ENCODE data around the gene ARMH3. TPM values are rescaled to one million over a fixed set of nuclear protein-coding genes. Genes with fewer than 3 reads are reported as not detected.

The ARMH3 gene
- total RNA-seq, 1 experiment from 2014 or later = 9.7 TPM

GRCh38 chr10:101845893-101846292 is 210.1 kb downstream of the ARMH3 start:
- ChIA-PET POLR2A (ENCODE audit: unreplicated experiment) (no interaction called here), CTCF (no interaction called here)
- no peak for DNase-seq
- TF ChIP-seq, protein P1, sequence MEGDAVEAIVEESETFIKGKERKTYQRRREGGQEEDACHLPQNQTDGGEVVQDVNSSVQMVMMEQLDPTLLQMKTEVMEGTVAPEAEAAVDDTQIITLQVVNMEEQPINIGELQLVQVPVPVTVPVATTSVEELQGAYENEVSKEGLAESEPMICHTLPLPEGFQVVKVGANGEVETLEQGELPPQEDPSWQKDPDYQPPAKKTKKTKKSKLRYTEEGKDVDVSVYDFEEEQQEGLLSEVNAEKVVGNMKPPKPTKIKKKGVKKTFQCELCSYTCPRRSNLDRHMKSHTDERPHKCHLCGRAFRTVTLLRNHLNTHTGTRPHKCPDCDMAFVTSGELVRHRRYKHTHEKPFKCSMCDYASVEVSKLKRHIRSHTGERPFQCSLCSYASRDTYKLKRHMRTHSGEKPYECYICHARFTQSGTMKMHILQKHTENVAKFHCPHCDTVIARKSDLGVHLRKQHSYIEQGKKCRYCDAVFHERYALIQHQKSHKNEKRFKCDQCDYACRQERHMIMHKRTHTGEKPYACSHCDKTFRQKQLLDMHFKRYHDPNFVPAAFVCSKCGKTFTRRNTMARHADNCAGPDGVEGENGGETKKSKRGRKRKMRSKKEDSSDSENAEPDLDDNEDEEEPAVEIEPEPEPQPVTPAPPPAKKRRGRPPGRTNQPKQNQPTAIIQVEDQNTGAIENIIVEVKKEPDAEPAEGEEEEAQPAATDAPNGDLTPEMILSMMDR (conservative IDR thresholded peaks at IDR 0.05; ENCODE audit: low read depth, low read length) = no peak
- TF ChIP-seq EZH2 (IDR thresholded peaks at IDR 0.05; ENCODE audit: low read length, unreplicated experiment) (no peak), EZH2phosphoT487 (IDR thresholded peaks at IDR 0.05; ENCODE audit: borderline replicate concordance, low read length) (no peak)
- no peaks in the 10 kb centered on the region for H4K20me1 ChIP-seq (ENCODE audit: low read length)
- BruUV-seq (replicated peaks) = no TSS peak
- intact Hi-C loops (cut with micrococcal nuclease) = no loop called here
- no peak overlapping the region for H3K27ac ChIP-seq (ENCODE audit: low read length)
- H2AFZ ChIP-seq (ENCODE audit: low read length) = no peak overlapping the region
- H3K27me3 ChIP-seq (ENCODE audit: low read length) = no peaks in the 10 kb centered on the region
- H3K9me2 ChIP-seq (replicated peaks; ENCODE audit: low read length) = no peaks in the 10 kb centered on the region
- H3K9ac ChIP-seq (ENCODE audit: low read length) = no peak overlapping the region
- no peaks in the 10 kb centered on the region for H3F3A ChIP-seq (ENCODE audit: low read length, unreplicated experiment)
- no peaks in the 10 kb centered on the region for H3K79me2 ChIP-seq (ENCODE audit: low read length)
- H3K9me3 ChIP-seq (ENCODE audit: low read length) = no peaks in the 10 kb centered on the region
- H3K4me3 ChIP-seq (ENCODE audit: low read length) = no peak overlapping the region
- H3K4me2 ChIP-seq (ENCODE audit: low read length) = no peak overlapping the region
- peaks cover 25% of the 10 kb centered on the region for H3K4me1 ChIP-seq (ENCODE audit: insufficient read depth, low read length)
- no peak for ATAC-seq
- H3K36me3 ChIP-seq (ENCODE audit: low read depth, low read length) = no peaks in the 10 kb centered on the region

- no peak for ATAC-seq
- TF ChIP-seq, protein P1 (conservative IDR thresholded peaks at IDR 0.05; ENCODE audit: low read depth, low read length) = peak; percentile 26; the same call in 1 of the 2 replicates
- TF ChIP-seq EZH2phosphoT487 (IDR thresholded peaks at IDR 0.05; ENCODE audit: borderline replicate concordance, low read length) (no peak), EZH2 (IDR thresholded peaks at IDR 0.05; ENCODE audit: low read length, unreplicated experiment) (no peak)
- Histone ChIP-seq H3K4me3 (ENCODE audit: low read length) (no peak within 1 kb of the TSS), H3K4me2 (ENCODE audit: low read length) (no peak within 1 kb of the TSS), H3K9me2 (replicated peaks; ENCODE audit: low read length) (no peaks in the 10 kb centered on the region), H3K9me3 (ENCODE audit: low read length) (no peaks in the 10 kb centered on the region), H3K27me3 (ENCODE audit: low read length) (no peaks in the 10 kb centered on the region), H3K36me3 (ENCODE audit: low read depth, low read length) (no peaks in the 10 kb centered on the region), H2AFZ (ENCODE audit: low read length) (no peak within 1 kb of the TSS), H3K27ac (ENCODE audit: low read length) (no peak within 1 kb of the TSS), H3K9ac (ENCODE audit: low read length) (no peak within 1 kb of the TSS), H3K79me2 (ENCODE audit: low read length) (no peaks in the 10 kb centered on the region), H3K4me1 (ENCODE audit: insufficient read depth, low read length) (peaks cover 14% of the 10 kb centered on the region), H3F3A (ENCODE audit: low read length, unreplicated experiment) (no peaks in the 10 kb centered on the region), H4K20me1 (ENCODE audit: low read length) (no peaks in the 10 kb centered on the region)
- no peak for DNase-seq
- intact Hi-C loops (cut with micrococcal nuclease) = no loop called here
- no TSS peak for BruUV-seq (replicated peaks)
- CTCF ChIA-PET = interaction anchor here (0.6 kb wide), 1 partner anchor 233 kb away, joined by 8 read pairs; no protein-coding TSS in a partner anchor
- POLR2A ChIA-PET (ENCODE audit: unreplicated experiment) = no interaction called here
Measured at GRCh38 chr10:101843032-101844021, 212.6 kb downstream of the ARMH3 start, which contains the start of gene KCNIP2. KCNIP2 (minus strand) TSS chr10:101843800; CDS start chr10:101843568, 232 bp downstream.

Measured in PC-3 (cell line).